IgD-negative memory B cell (primary cell): Measurements from ENCODE around the gene SEH1L. TPM values are rescaled to one million over a fixed set of nuclear protein-coding genes. Genes with fewer than 3 reads are reported as not detected.
"Not testable (repeated sequence)": the region's sequence is repeated elsewhere in the genome, so short reads cannot be mapped to it uniquely, and the experiment has no call there.

Source experiments
- H3K27ac Mint-ChIP-seq, 3 donors: one replicate each; pipeline ENCODE4 v1.8.0; 2020 to 2022; ENCODE audit warnings: mild to moderate bottlenecking in 3 of 3, mixed read lengths in 3 of 3, moderate library complexity in 1 of 3
- H3K27me3 Mint-ChIP-seq: one replicate; pipeline ENCODE4 v1.8.0; 2021; ENCODE audit warnings: mixed read lengths
- H3K36me3 Mint-ChIP-seq: one replicate; pipeline ENCODE4 v1.8.0; 2020; ENCODE audit warnings: mild to moderate bottlenecking, mixed read lengths
- H3K4me1 Mint-ChIP-seq, 3 donors: one replicate each; pipeline ENCODE4 v1.8.0; 2020 to 2022; ENCODE audit warnings: mixed read lengths in 3 of 3, mild to moderate bottlenecking in 1 of 3
- H3K4me3 Mint-ChIP-seq, 4 donors: one replicate each; pipeline ENCODE4 v1.8.0; 2020 to 2022; ENCODE audit warnings: mild to moderate bottlenecking in 4 of 4, mixed read lengths in 4 of 4, moderate library complexity in 3 of 4
- H3K9me3 Mint-ChIP-seq, 3 donors: one replicate each; pipeline ENCODE4 v1.8.0; 2020 to 2021; ENCODE audit warnings: mixed read lengths in 3 of 3, mild to moderate bottlenecking in 1 of 3
- polyA plus RNA-seq: library from polyadenylated mRNA; unstranded; fragments of 300-500 nt; fragmentation: Illumina TruSeq; gene quantifications from one replicate; pipeline ENCODE4 v1.2.3, GENCODE V29; 2021

SEH1L gene, protein sequence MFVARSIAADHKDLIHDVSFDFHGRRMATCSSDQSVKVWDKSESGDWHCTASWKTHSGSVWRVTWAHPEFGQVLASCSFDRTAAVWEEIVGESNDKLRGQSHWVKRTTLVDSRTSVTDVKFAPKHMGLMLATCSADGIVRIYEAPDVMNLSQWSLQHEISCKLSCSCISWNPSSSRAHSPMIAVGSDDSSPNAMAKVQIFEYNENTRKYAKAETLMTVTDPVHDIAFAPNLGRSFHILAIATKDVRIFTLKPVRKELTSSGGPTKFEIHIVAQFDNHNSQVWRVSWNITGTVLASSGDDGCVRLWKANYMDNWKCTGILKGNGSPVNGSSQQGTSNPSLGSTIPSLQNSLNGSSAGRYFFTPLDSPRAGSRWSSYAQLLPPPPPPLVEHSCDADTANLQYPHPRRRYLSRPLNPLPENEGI
- 27.2 TPM for polyA plus RNA-seq

GRCh38 chr18:12947285-12948049 lies at the start of gene SEH1L:
Gene SEH1L, plus strand, starts transcription at chr18:12948011. Its CDS starts 111 bp downstream, at chr18:12948122.
- peak within 1 kb of the TSS; percentile 82 to 99 (median 98) for H3K4me3 Mint-ChIP-seq
- peaks cover 3% of the 10 kb centered on the region for H3K36me3 Mint-ChIP-seq
- peak within 1 kb of the TSS; percentile 76 to 99 (median 92) for H3K27ac Mint-ChIP-seq
- peaks cover 15 to 20% (median 18%) of the 10 kb centered on the region in 3 donors for H3K4me1 Mint-ChIP-seq
- no peaks in the 10 kb centered on the region for H3K9me3 Mint-ChIP-seq
- H3K27me3 Mint-ChIP-seq = no peaks in the 10 kb centered on the region

- H3K27ac Mint-ChIP-seq, H3K9me3 Mint-ChIP-seq, H3K4me1 Mint-ChIP-seq, H3K36me3 Mint-ChIP-seq, H3K4me3 Mint-ChIP-seq: not testable (repeated sequence)
- peaks cover 11% of the 10 kb centered on the region for H3K27me3 Mint-ChIP-seq
Observed at GRCh38 chr18:12901208-12901607, 46.6 kb upstream of the SEH1L start.

GRCh38 chr18:12904012-12904516 lies 43.7 kb upstream of the SEH1L start:
- Mint-ChIP-seq H3K27me3 (peaks cover 14% of the 10 kb centered on the region), H3K4me1 (no peaks in the 10 kb centered on the region), H3K9me3 (no peaks in the 10 kb centered on the region), H3K27ac (peak overlapping the region in 2 of 3 donors; percentile 11 to 32), H3K4me3 (peak overlapping the region in 1 of 4 donors; percentile 73), H3K36me3 (no peaks in the 10 kb centered on the region)

DNA sequence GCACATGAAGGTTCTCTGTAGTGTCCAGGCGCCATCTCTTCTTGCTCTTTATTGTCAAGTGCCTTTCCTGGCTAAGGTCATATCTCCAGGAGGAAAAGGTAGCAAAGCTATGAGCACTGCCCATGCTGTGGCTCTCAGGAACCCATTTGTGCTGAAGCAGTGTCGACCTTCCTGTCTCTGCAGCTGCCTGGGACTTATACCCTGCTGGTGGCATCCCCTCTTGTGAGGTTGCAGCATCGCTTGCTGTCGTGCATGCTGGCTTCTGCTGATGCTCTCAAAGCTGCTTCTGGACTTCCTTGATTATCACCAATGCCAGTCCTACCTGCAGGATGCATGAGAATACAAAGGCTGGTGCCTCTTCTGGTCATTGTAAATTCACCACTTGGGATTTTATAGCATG lies 41.7 kb upstream of the SEH1L start:
- Mint-ChIP-seq H3K4me3 (no peak overlapping the region), H3K4me1 (peaks cover 2 to 5% (median 2%) of the 10 kb centered on the region in 3 donors), H3K27me3 (peaks cover 10% of the 10 kb centered on the region), H3K9me3 (no peaks in the 10 kb centered on the region), H3K27ac (no peak overlapping the region), H3K36me3 (no peaks in the 10 kb centered on the region)

DNA sequence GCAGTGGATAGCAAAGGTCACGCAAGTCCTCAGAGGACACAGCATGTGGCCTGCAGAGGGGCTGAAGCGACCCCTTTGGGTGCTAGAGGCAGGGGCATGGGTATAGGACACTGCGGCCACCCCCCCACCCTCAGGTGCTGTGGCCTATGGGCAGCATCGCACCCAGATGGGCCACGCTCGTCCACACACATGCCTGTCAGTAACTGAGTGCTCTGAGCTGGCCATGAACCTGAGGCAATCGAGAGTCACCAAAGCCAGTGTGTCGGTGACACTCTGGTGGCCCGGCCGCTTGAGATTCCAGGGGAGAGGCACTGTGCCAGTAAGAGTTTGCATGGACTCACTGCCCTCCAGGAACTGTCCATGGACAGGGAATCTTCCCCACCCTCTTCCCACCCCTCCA lies 41.0 kb upstream of the SEH1L start:
- H3K4me3 Mint-ChIP-seq = no peak overlapping the region
- H3K36me3 Mint-ChIP-seq = no peaks in the 10 kb centered on the region
- H3K4me1 Mint-ChIP-seq = peaks cover 2 to 5% (median 2%) of the 10 kb centered on the region in 3 donors
- no peak overlapping the region for H3K27ac Mint-ChIP-seq
- H3K27me3 Mint-ChIP-seq = peaks cover 10% of the 10 kb centered on the region
- no peaks in the 10 kb centered on the region for H3K9me3 Mint-ChIP-seq

GRCh38 chr18:12907258-12907925 lies 40.4 kb upstream of the SEH1L start:
- peaks cover 2 to 5% (median 2%) of the 10 kb centered on the region in 3 donors for H3K4me1 Mint-ChIP-seq
- peaks cover 8% of the 10 kb centered on the region for H3K27me3 Mint-ChIP-seq
- no peak overlapping the region for H3K4me3 Mint-ChIP-seq
- H3K9me3 Mint-ChIP-seq = no peaks in the 10 kb centered on the region
- H3K27ac Mint-ChIP-seq = no peak overlapping the region
- no peaks in the 10 kb centered on the region for H3K36me3 Mint-ChIP-seq

DNA sequence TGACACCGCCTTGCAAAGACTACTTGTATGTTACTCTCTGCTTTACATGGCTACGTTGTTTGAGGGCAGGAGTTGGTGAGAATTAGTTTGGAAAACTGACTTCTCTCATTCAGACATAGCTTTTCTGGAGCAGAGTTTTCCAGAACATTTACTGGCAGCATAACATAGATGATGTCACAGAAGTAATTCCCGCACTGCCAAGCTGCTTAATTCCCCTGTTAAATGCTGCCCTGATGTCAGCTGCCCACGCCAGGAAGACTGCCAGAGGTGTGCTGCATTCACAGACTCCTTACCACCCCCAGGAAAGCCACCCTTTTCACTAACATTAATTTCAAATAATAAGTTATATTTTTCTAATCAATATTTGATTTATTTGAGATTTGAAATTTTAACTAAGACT lies 39.1 kb upstream of the SEH1L start:
- Mint-ChIP-seq H3K4me1 (peaks cover 2 to 8% (median 3%) of the 10 kb centered on the region in 3 donors), H3K27ac (no peak overlapping the region), H3K36me3 (no peaks in the 10 kb centered on the region), H3K9me3 (peaks cover 0 to 2% (median 0%) of the 10 kb centered on the region in 3 donors), H3K4me3 (no peak overlapping the region), H3K27me3 (peaks cover 8% of the 10 kb centered on the region)

DNA sequence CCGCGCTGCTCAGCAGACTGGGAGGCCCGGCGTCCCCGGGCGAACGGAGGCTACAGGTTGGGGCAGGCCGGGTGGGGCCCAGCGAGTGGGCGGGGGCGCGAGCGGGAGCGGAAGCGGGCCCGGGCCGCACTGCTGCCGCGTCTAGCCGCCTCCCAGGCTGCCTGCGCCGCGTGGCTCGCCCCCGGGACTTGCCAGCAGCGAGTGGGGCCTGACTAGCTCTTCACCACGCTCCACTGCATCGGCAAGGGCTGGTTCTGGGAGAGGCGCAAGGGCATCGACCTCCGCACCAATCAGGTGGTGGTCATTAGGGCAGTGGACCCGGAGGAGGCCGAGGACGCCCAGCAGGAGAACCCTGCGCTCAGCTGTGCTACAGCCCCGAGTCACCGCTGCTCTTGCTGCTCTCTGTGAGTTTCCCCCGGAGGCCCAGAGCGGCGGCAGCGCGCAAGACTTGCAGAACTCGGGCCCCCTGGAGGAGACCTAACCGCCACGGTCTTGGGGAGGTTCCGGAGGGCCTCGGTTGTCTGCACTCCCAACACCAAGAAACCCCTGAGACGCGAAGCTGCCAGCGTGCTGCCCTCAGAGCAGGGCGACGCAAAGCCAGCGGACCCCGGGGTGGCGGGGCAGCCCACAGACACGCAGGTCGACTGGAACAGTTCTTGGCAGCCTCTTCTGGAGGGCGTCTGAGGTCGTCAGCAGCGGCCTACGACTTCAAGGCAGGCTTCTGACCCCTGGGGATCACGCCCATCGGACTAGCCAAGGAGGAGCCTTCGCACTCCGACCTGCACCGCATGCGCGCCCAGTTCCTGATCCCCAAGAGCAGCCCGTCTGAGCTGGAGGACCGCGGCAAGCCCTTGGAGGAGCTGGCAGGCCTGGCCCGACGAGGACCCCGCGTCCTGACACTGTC lies 36.5 kb upstream of the SEH1L start:
- H3K27ac Mint-ChIP-seq = no peak overlapping the region
- peaks cover 2 to 8% (median 3%) of the 10 kb centered on the region in 3 donors for H3K4me1 Mint-ChIP-seq
- peaks cover 8% of the 10 kb centered on the region for H3K27me3 Mint-ChIP-seq
- H3K9me3 Mint-ChIP-seq = peaks cover 0 to 6% (median 0%) of the 10 kb centered on the region in 3 donors
- H3K4me3 Mint-ChIP-seq = peak overlapping the region; percentile 68 to 85 (median 78)
- H3K36me3 Mint-ChIP-seq = no peaks in the 10 kb centered on the region

DNA sequence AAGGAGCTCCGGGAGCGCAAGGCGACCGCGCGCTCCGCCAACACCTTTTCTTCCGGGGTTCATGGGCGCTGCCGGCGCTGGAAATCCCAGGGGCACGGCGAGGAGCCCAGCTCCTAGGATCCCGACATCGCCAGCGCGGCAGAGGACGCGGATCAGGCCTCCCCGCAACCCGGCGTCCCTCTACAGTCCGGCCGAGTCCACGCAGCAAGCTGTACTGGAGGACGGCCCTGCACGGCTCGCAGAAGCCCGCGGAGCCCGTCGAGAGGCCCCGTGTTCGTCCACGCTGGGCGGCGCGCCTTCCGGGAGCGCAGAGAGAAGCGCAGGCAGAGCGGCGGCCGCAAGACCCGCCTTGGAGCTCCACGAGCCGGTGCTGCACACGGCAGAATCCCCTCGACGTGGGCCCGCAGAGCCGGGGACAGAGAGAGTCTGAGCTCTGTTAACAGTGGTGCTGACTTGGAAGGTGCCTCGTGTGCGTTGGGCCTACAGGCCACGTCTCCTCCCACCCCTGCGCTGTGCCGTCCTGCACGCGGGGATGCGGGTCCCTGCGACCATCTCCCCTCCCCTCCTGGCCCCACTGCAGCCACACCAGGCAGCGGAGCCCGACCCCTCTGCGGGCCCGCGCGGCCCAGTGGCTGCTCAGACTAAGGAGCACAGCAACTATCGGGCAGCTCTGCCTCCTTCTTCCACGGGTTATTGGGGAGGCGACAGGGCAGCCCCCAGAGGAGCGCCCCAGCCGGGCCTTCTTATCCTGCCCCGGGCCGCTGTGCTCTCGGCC lies 35.7 kb upstream of the SEH1L start:
- Mint-ChIP-seq H3K36me3 (no peaks in the 10 kb centered on the region), H3K27me3 (peaks cover 2% of the 10 kb centered on the region), H3K27ac (no peak overlapping the region), H3K9me3 (peaks cover 0 to 6% (median 0%) of the 10 kb centered on the region in 3 donors), H3K4me3 (peak overlapping the region in 1 of 4 donors; percentile 15), H3K4me1 (peaks cover 2 to 8% (median 3%) of the 10 kb centered on the region in 3 donors)

- Mint-ChIP-seq H3K36me3 (no peaks in the 10 kb centered on the region), H3K4me3 (peak overlapping the region in 1 of 4 donors; percentile 11), H3K4me1 (no peaks in the 10 kb centered on the region), H3K27ac (no peak overlapping the region), H3K27me3 (no peaks in the 10 kb centered on the region), H3K9me3 (no peaks in the 10 kb centered on the region)
Observed at GRCh38 chr18:12921178-12921577, 26.6 kb upstream of the SEH1L start.

DNA sequence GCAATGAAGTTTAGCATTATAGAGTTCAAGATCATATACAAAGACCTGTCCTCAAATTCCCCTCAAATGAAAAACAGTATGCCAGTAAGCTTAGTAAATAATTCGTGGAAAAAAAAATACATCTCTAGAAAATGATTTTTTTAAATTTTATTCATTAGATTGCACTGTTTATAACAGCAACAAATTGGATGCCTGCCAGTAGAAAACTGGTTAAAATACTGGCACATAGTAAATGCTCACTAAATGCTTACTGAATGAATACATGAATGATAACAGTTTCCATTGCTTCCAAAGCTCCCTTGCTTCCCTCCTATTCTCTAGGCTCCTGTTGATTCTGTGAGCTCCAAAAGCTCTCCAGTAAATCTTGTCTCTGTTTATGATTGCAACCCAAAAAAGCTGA lies 25.5 kb upstream of the SEH1L start:
- Mint-ChIP-seq H3K4me3 (no peak overlapping the region), H3K4me1 (no peaks in the 10 kb centered on the region), H3K27me3 (no peaks in the 10 kb centered on the region), H3K9me3 (no peaks in the 10 kb centered on the region), H3K36me3 (no peaks in the 10 kb centered on the region), H3K27ac (no peak overlapping the region)

- Mint-ChIP-seq H3K36me3 (no peaks in the 10 kb centered on the region), H3K27ac (no peak overlapping the region), H3K9me3 (no peaks in the 10 kb centered on the region), H3K27me3 (no peaks in the 10 kb centered on the region), H3K4me1 (no peaks in the 10 kb centered on the region), H3K4me3 (no peak overlapping the region)
Observed at GRCh38 chr18:12924616-12925015, 23.2 kb upstream of the SEH1L start.

GRCh38 chr18:12928206-12928605 lies 19.6 kb upstream of the SEH1L start:
- Mint-ChIP-seq H3K4me3 (no peak overlapping the region), H3K36me3 (no peaks in the 10 kb centered on the region), H3K27ac (no peak overlapping the region), H3K27me3 (no peaks in the 10 kb centered on the region), H3K9me3 (no peaks in the 10 kb centered on the region), H3K4me1 (no peaks in the 10 kb centered on the region)
